WTC11 (cell line): ENCODE results near the gene GABBR1. TPM values are rescaled to one million over a fixed set of nuclear protein-coding genes. Genes with fewer than 3 reads are reported as not detected.

Experiments used
- ARID4B ChIP-seq: sonication (generic); formaldehyde crosslinking; IDR thresholded peaks from 2 replicates; pipeline ENCODE4 v1.8.0; 2023; ENCODE audit warnings: missing genetic modification reagents, mild to moderate bottlenecking, borderline replicate concordance
- CBFB ChIP-seq: sonication (generic); formaldehyde crosslinking; IDR thresholded peaks from 2 replicates; pipeline ENCODE4 v1.8.1; 2022; ENCODE audit warnings: mild to moderate bottlenecking, low read depth, missing genetic modification reagents
- CREB1 ChIP-seq: sonication (generic); formaldehyde crosslinking; IDR thresholded peaks from 2 replicates; pipeline ENCODE4 v1.8.0; 2023; ENCODE audit warnings: mild to moderate bottlenecking, missing genetic modification reagents
- ETV6 ChIP-seq: sonication (generic); formaldehyde crosslinking; IDR thresholded peaks from 2 replicates; pipeline ENCODE4 v1.8.1; 2022; ENCODE audit warnings: mild to moderate bottlenecking, missing genetic modification reagents
- FOXJ3 ChIP-seq: sonication (generic); formaldehyde crosslinking; IDR thresholded peaks from 2 replicates; pipeline ENCODE4 v1.9.0; 2021; ENCODE audit warnings: missing genetic modification reagents, mild to moderate bottlenecking, borderline replicate concordance
- FOXK1 ChIP-seq: sonication (generic); formaldehyde crosslinking; IDR thresholded peaks from 2 replicates; pipeline ENCODE4 v1.8.0; 2022; ENCODE audit warnings: mild to moderate bottlenecking, moderate library complexity, missing genetic modification reagents
- HMGA2 ChIP-seq: fragments of 250-450 bp; sonication (Bioruptor Pico); IDR thresholded peaks from 2 replicates; pipeline ENCODE4 v1.4.0; 2021; ENCODE audit warnings: mild to moderate bottlenecking, moderate library complexity
- KAT7 ChIP-seq: sonication (generic); formaldehyde crosslinking; IDR thresholded peaks from 2 replicates; pipeline ENCODE4 v1.8.1; 2023; ENCODE audit warnings: missing genetic modification reagents, mild to moderate bottlenecking, borderline replicate concordance
- NFE2L1 ChIP-seq: sonication (generic); formaldehyde crosslinking; IDR thresholded peaks from 2 replicates; pipeline ENCODE4 v1.8.1; 2023; ENCODE audit warnings: missing genetic modification reagents
- PREB ChIP-seq: sonication (generic); formaldehyde crosslinking; IDR thresholded peaks from 2 replicates; pipeline ENCODE4 v1.8.1; 2022; ENCODE audit warnings: mild to moderate bottlenecking, missing genetic modification reagents, moderate library complexity, borderline replicate concordance
- PRRX2 ChIP-seq: fragments of 250-450 bp; sonication (Bioruptor Pico); IDR thresholded peaks from 2 replicates; pipeline ENCODE4 v1.8.0; 2021; ENCODE audit warnings: mild to moderate bottlenecking
- SP1 ChIP-seq: sonication (generic); formaldehyde crosslinking; conservative IDR thresholded peaks from 2 replicates; pipeline ENCODE4 v1.8.1; 2022; ENCODE audit warnings: missing genetic modification reagents
- ZNF138 ChIP-seq: sonication (generic); formaldehyde crosslinking; conservative IDR thresholded peaks from 2 replicates; pipeline ENCODE4 v1.8.1; 2022; ENCODE audit warnings: mild to moderate bottlenecking, moderate library complexity, missing genetic modification reagents
- ZNF232 ChIP-seq: sonication (generic); formaldehyde crosslinking; IDR thresholded peaks from 2 replicates; pipeline ENCODE4 v1.8.0; 2022; ENCODE audit warnings: mild to moderate bottlenecking, missing genetic modification reagents
- ZNF396 ChIP-seq: fragments of 250-450 bp; sonication (Bioruptor Pico); IDR thresholded peaks from 2 replicates; pipeline ENCODE4 v1.8.0; 2021; ENCODE audit warnings: mild to moderate bottlenecking, moderate library complexity, borderline replicate concordance
- ZNF416 ChIP-seq: fragments of 250-450 bp; sonication (Bioruptor Pico); IDR thresholded peaks from 2 replicates; pipeline ENCODE4 v1.9.0; 2021; ENCODE audit warnings: mild to moderate bottlenecking, inconsistent platforms
- ZNF423 ChIP-seq: fragments of 250-450 bp; sonication (Bioruptor Pico); IDR thresholded peaks from 2 replicates; pipeline ENCODE4 v2.1.2; 2022; ENCODE audit warnings: mild to moderate bottlenecking, moderate library complexity
- total RNA-seq: library from RNA; stranded (reverse); gene quantifications from 3 replicates; pipeline ENCODE4 v1.2.3, GENCODE V29; 2021
- TF ChIP-seq, protein P1 (sequence below): fragments of 250-450 bp; sonication (Bioruptor Pico); IDR thresholded peaks from 2 replicates; pipeline ENCODE4 v1.9.0; 2021; ENCODE audit warnings: moderate library complexity, mild to moderate bottlenecking, inconsistent platforms, borderline replicate concordance
- TF ChIP-seq, protein P2 (sequence below): fragments of 250-450 bp; sonication (Bioruptor Pico); IDR thresholded peaks from 2 replicates; pipeline ENCODE4 v1.9.0; 2021; ENCODE audit warnings: mild to moderate bottlenecking, borderline replicate concordance
- TF ChIP-seq, protein P3 (sequence below): sonication (generic); formaldehyde crosslinking; conservative IDR thresholded peaks from 2 replicates; pipeline ENCODE4 v1.8.1; 2023; ENCODE audit warnings: mild to moderate bottlenecking, low read depth, missing genetic modification reagents, moderate library complexity
- TF ChIP-seq, protein P4 (sequence below): fragments of 250-450 bp; sonication (Bioruptor Pico); IDR thresholded peaks from 2 replicates; pipeline ENCODE4 v1.9.0; 2021; ENCODE audit warnings: mild to moderate bottlenecking
- TF ChIP-seq, protein P5 (sequence below): sonication (generic); formaldehyde crosslinking; IDR thresholded peaks from 2 replicates; pipeline ENCODE4 v1.8.0; 2023; ENCODE audit warnings: missing genetic modification reagents

Gene GABBR1
- total RNA-seq, 1 experiment from 2014 or later = 107 TPM

GRCh38 chr6:29624520-29624961 lies 8.4 kb downstream of the GABBR1 start (continued):
- TF ChIP-seq PREB (CRISPR knock-in tag) (no peak), ZNF138 (CRISPR knock-in tag) (no peak), ETV6 (CRISPR knock-in tag) (peak; percentile 94), SP1 (0 out of 2 replicates have a peak, but pooled peaks have one; percentile 49), HMGA2 (no peak), CREB1 (CRISPR knock-in tag) (no peak), FOXK1 (CRISPR knock-in tag) (peak; percentile 75), ZNF423 (CRISPR knock-in tag) (peak; percentile 92), ZNF232 (CRISPR knock-in tag) (no peak), PRRX2 (CRISPR knock-in tag) (no peak), CBFB (CRISPR knock-in tag) (no peak), ZNF396 (CRISPR knock-in tag) (no peak), ARID4B (CRISPR knock-in tag) (peak; percentile 51; the same call in 1 of the 2 replicates), KAT7 (CRISPR knock-in tag) (no peak), NFE2L1 (CRISPR knock-in tag) (no peak), ZNF416 (CRISPR knock-in tag) (no peak), FOXJ3 (CRISPR knock-in tag) (0 out of 2 replicates have a peak, but pooled peaks have one; percentile 45)
- TF ChIP-seq, protein P1, sequence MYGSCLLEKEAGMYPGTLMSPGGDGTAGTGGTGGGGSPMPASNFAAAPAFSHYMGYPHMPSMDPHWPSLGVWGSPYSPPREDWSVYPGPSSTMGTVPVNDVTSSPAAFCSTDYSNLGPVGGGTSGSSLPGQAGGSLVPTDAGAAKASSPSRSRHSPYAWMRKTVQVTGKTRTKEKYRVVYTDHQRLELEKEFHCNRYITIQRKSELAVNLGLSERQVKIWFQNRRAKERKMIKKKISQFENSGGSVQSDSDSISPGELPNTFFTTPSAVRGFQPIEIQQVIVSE (CRISPR knock-in tag) = no peak
- TF ChIP-seq, protein P2, sequence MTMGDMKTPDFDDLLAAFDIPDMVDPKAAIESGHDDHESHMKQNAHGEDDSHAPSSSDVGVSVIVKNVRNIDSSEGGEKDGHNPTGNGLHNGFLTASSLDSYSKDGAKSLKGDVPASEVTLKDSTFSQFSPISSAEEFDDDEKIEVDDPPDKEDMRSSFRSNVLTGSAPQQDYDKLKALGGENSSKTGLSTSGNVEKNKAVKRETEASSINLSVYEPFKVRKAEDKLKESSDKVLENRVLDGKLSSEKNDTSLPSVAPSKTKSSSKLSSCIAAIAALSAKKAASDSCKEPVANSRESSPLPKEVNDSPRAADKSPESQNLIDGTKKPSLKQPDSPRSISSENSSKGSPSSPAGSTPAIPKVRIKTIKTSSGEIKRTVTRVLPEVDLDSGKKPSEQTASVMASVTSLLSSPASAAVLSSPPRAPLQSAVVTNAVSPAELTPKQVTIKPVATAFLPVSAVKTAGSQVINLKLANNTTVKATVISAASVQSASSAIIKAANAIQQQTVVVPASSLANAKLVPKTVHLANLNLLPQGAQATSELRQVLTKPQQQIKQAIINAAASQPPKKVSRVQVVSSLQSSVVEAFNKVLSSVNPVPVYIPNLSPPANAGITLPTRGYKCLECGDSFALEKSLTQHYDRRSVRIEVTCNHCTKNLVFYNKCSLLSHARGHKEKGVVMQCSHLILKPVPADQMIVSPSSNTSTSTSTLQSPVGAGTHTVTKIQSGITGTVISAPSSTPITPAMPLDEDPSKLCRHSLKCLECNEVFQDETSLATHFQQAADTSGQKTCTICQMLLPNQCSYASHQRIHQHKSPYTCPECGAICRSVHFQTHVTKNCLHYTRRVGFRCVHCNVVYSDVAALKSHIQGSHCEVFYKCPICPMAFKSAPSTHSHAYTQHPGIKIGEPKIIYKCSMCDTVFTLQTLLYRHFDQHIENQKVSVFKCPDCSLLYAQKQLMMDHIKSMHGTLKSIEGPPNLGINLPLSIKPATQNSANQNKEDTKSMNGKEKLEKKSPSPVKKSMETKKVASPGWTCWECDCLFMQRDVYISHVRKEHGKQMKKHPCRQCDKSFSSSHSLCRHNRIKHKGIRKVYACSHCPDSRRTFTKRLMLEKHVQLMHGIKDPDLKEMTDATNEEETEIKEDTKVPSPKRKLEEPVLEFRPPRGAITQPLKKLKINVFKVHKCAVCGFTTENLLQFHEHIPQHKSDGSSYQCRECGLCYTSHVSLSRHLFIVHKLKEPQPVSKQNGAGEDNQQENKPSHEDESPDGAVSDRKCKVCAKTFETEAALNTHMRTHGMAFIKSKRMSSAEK (CRISPR knock-in tag) = no peak
- TF ChIP-seq, protein P3, sequence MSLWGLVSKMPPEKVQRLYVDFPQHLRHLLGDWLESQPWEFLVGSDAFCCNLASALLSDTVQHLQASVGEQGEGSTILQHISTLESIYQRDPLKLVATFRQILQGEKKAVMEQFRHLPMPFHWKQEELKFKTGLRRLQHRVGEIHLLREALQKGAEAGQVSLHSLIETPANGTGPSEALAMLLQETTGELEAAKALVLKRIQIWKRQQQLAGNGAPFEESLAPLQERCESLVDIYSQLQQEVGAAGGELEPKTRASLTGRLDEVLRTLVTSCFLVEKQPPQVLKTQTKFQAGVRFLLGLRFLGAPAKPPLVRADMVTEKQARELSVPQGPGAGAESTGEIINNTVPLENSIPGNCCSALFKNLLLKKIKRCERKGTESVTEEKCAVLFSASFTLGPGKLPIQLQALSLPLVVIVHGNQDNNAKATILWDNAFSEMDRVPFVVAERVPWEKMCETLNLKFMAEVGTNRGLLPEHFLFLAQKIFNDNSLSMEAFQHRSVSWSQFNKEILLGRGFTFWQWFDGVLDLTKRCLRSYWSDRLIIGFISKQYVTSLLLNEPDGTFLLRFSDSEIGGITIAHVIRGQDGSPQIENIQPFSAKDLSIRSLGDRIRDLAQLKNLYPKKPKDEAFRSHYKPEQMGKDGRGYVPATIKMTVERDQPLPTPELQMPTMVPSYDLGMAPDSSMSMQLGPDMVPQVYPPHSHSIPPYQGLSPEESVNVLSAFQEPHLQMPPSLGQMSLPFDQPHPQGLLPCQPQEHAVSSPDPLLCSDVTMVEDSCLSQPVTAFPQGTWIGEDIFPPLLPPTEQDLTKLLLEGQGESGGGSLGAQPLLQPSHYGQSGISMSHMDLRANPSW (CRISPR knock-in tag) = no peak
- TF ChIP-seq, protein P4, sequence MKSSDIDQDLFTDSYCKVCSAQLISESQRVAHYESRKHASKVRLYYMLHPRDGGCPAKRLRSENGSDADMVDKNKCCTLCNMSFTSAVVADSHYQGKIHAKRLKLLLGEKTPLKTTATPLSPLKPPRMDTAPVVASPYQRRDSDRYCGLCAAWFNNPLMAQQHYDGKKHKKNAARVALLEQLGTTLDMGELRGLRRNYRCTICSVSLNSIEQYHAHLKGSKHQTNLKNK (CRISPR knock-in tag) = no peak
- TF ChIP-seq, protein P5, sequence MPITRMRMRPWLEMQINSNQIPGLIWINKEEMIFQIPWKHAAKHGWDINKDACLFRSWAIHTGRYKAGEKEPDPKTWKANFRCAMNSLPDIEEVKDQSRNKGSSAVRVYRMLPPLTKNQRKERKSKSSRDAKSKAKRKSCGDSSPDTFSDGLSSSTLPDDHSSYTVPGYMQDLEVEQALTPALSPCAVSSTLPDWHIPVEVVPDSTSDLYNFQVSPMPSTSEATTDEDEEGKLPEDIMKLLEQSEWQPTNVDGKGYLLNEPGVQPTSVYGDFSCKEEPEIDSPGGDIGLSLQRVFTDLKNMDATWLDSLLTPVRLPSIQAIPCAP (CRISPR knock-in tag) = no peak
- TF ChIP-seq, all 79 proteins: peak for 9
